ENCODE data around the gene TCF4.

TCF4 gene

DNA sequence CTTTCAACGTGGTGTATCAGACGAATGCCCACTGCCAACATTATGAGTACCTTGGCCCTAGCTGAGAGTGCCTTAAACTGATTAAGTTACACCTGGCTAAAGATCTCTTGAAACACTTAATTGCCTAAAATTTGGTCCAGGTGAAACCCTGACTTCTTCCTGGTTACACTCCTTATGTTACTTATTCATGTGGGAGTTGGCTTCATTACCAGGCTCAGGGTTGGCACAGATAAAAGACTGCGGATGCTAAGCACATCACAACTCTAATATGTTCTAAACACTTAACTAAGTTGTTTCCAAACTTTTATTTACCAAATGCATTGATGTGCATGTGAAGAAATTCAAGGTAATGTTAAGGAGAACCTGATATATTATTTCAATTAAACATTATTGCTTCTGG, 298.9 kb downstream of the TCF4 start:
- H3K79me2 ChIP-seq (ENCODE audit: low read length): peaks cover 98% of the 10 kb centered on the region
- no peak for DNase-seq
- H3K9me2 ChIP-seq (replicated peaks; ENCODE audit: insufficient read depth, low read length): no peaks in the 10 kb centered on the region
- H3K36me3 ChIP-seq (replicated peaks; ENCODE audit: insufficient read depth, low read length): no peaks in the 10 kb centered on the region
- TF ChIP-seq EZH2phosphoT487 (IDR thresholded peaks at IDR 0.05; ENCODE audit: low read length) (no peak), EZH2 (optimal IDR thresholded peaks at IDR 0.05; ENCODE audit: low read depth, low read length) (no peak)
- TF ChIP-seq, protein P1, sequence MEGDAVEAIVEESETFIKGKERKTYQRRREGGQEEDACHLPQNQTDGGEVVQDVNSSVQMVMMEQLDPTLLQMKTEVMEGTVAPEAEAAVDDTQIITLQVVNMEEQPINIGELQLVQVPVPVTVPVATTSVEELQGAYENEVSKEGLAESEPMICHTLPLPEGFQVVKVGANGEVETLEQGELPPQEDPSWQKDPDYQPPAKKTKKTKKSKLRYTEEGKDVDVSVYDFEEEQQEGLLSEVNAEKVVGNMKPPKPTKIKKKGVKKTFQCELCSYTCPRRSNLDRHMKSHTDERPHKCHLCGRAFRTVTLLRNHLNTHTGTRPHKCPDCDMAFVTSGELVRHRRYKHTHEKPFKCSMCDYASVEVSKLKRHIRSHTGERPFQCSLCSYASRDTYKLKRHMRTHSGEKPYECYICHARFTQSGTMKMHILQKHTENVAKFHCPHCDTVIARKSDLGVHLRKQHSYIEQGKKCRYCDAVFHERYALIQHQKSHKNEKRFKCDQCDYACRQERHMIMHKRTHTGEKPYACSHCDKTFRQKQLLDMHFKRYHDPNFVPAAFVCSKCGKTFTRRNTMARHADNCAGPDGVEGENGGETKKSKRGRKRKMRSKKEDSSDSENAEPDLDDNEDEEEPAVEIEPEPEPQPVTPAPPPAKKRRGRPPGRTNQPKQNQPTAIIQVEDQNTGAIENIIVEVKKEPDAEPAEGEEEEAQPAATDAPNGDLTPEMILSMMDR (IDR thresholded peaks at IDR 0.05; ENCODE audit: low read length): no peak
- H3K27me3 ChIP-seq (replicated peaks; ENCODE audit: insufficient read depth, low read length): no peaks in the 10 kb centered on the region
- no peak overlapping the region for H3K4me3 ChIP-seq (ENCODE audit: low read length)
- no peaks in the 10 kb centered on the region for H3K4me1 ChIP-seq (ENCODE audit: low read length)
- peaks cover 8% of the 10 kb centered on the region for H4K20me1 ChIP-seq (ENCODE audit: insufficient read depth, low read length)
- H3K4me2 ChIP-seq (ENCODE audit: low read depth, low read length): no peak overlapping the region
- H3K27ac ChIP-seq (ENCODE audit: low read length): no peak overlapping the region
- no peaks in the 10 kb centered on the region for H3K9me3 ChIP-seq (replicated peaks; ENCODE audit: insufficient read depth, low read length)
- no peaks in the 10 kb centered on the region for H3F3A ChIP-seq (ENCODE audit: insufficient read depth, low read length)
- H2AFZ ChIP-seq (ENCODE audit: low read length): no peak overlapping the region
- no peak overlapping the region for H3K9ac ChIP-seq (ENCODE audit: low read length)

DNA sequence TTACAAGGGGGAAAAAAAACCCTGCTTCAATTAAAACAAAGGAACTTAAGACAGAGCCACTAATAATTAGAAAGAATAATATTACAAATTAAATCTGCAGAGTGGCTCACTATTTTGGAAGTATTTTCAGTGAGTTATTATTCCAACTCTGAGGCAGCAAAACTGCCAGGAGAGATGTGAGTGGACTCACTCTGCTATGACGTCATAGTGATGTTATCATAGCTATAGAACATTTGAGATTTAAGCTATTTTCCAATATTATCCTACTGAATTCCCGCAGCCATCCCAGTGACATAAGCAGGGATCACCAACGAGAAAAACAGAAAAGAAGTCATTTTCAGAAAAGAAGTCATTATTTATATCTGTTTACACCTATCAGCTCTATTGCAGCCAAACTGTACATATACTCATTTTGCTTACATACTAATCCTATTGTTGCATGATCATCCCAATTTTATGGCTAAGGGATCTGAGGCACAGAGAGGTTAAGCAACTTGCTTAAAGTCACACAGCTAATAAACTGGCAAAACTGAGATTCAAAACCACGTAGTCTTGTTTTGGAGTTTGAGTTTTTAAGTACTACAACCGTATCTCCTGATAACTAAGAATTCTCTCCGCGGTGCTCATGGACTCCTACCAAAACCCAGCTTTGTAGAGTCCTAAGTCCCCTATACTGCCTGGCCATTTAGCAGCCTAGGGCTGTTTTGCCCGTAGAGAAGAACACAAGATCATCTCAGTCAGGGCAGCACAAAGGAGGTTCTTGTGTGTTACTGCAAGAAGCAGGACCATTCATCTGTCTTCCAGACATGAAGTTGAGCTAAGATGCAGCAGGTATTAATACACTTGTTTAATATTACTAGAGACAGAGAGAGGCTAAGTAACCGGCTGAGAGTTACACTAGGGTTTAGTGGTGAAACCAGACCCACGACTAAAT, 299.8 kb downstream of the TCF4 start:
- H3K79me2 ChIP-seq (ENCODE audit: low read length): peaks cover 100% of the 10 kb centered on the region

DNA sequence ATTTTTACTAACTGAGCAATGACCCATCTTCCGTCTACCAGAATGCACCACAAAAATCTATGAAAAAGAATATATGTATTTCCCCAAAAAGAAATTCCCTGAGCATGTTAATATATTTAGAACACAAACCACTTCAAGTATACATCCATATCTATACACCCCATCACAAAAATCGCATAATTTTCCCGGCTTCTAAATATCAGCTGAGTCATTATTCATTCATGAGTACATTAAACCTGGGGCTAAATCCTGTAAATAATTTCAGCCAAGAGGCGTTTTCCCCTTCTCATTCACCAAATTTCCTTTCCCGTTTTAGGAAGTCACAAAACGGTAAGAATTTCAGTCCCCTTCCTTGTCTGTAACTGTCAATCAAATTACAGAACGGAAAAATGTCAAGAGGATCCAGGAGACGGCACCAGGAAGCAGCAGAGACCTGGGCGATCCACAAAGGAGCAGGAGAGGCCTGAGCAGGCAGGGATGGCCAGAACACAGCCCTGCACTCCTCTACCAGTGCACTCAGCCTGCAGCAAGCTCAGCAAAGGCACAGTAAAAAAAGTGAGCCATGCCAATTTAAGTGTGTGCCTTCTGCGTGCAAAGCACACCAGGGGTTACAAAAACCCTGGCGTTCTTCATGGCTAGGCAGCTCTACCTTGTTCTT, 300.7 kb downstream of the TCF4 start:
- H3K79me2 ChIP-seq (ENCODE audit: low read length): peaks cover 100% of the 10 kb centered on the region
- no peak overlapping the region for H3K4me2 ChIP-seq (ENCODE audit: low read depth, low read length)
- no peak overlapping the region for H2AFZ ChIP-seq (ENCODE audit: low read length)
- no peaks in the 10 kb centered on the region for H3K4me1 ChIP-seq (ENCODE audit: low read length)
- no peaks in the 10 kb centered on the region for H3K9me3 ChIP-seq (replicated peaks; ENCODE audit: insufficient read depth, low read length)
- no peak overlapping the region for H3K4me3 ChIP-seq (ENCODE audit: low read length)
- H3K36me3 ChIP-seq (replicated peaks; ENCODE audit: insufficient read depth, low read length): no peaks in the 10 kb centered on the region
- H3F3A ChIP-seq (ENCODE audit: insufficient read depth, low read length): no peaks in the 10 kb centered on the region
- H4K20me1 ChIP-seq (ENCODE audit: insufficient read depth, low read length): peaks cover 8% of the 10 kb centered on the region
- no peak for DNase-seq
- H3K27me3 ChIP-seq (replicated peaks; ENCODE audit: insufficient read depth, low read length): no peaks in the 10 kb centered on the region
- TF ChIP-seq EZH2phosphoT487 (IDR thresholded peaks at IDR 0.05; ENCODE audit: low read length) (no peak), EZH2 (optimal IDR thresholded peaks at IDR 0.05; ENCODE audit: low read depth, low read length) (no peak)
- TF ChIP-seq, protein P1 (IDR thresholded peaks at IDR 0.05; ENCODE audit: low read length): no peak
- no peaks in the 10 kb centered on the region for H3K9me2 ChIP-seq (replicated peaks; ENCODE audit: insufficient read depth, low read length)
- H3K9ac ChIP-seq (ENCODE audit: low read length): no peak overlapping the region
- H3K27ac ChIP-seq (ENCODE audit: low read length): no peak overlapping the region

More for the DNA sequence above, 299.8 kb downstream of the TCF4 start:
- Histone ChIP-seq H3K4me1 (ENCODE audit: low read length) (no peaks in the 10 kb centered on the region), H3K27me3 (replicated peaks; ENCODE audit: insufficient read depth, low read length) (no peaks in the 10 kb centered on the region), H2AFZ (ENCODE audit: low read length) (no peak overlapping the region), H3K27ac (ENCODE audit: low read length) (no peak overlapping the region), H3K4me2 (ENCODE audit: low read depth, low read length) (no peak overlapping the region), H3F3A (ENCODE audit: insufficient read depth, low read length) (no peaks in the 10 kb centered on the region), H3K4me3 (ENCODE audit: low read length) (no peak overlapping the region), H3K9me2 (replicated peaks; ENCODE audit: insufficient read depth, low read length) (no peaks in the 10 kb centered on the region), H4K20me1 (ENCODE audit: insufficient read depth, low read length) (peaks cover 8% of the 10 kb centered on the region), H3K9me3 (replicated peaks; ENCODE audit: insufficient read depth, low read length) (no peaks in the 10 kb centered on the region), H3K36me3 (replicated peaks; ENCODE audit: insufficient read depth, low read length) (no peaks in the 10 kb centered on the region), H3K9ac (ENCODE audit: low read length) (no peak overlapping the region)
- TF ChIP-seq EZH2 (optimal IDR thresholded peaks at IDR 0.05; ENCODE audit: low read depth, low read length) (no peak), EZH2phosphoT487 (IDR thresholded peaks at IDR 0.05; ENCODE audit: low read length) (no peak)
- TF ChIP-seq, protein P1 (IDR thresholded peaks at IDR 0.05; ENCODE audit: low read length): no peak
- no peak for DNase-seq
